Endothelial cell of umbilical vein (primary cell): Measurements from ENCODE around the gene ECE2. TPM values are rescaled to one million over a fixed set of nuclear protein-coding genes. Genes with fewer than 3 reads are reported as not detected.

Experiments used
- BruUV-seq: library from RNA; stranded (reverse); fragments of 400-500 nt; replicated peaks from 2 replicates; lab custom pipeline; 2021; lab: Mats Ljungman, UMichigan
- CTCF ChIA-PET: fragments of 300-600, 350-600 bp; sonication (Branson Sonifier 250); formaldehyde crosslinking; loops from one replicate; lab custom pipeline; 2021; ENCODE audit warnings: antibody characterized with exemption, inconsistent platforms; lab: Charles Lee
- POLR2A ChIA-PET: fragments of 300-600, 350-600 bp; sonication (Branson Sonifier 250); formaldehyde crosslinking; loops from one replicate; lab custom pipeline; 2021; ENCODE audit warnings: antibody characterized with exemption, inconsistent platforms; lab: Charles Lee
- DNase-seq: peaks from one replicate; pipeline ENCODE4 v3.0.0-alpha.2; 2011; ENCODE audit warnings: low read depth, low spot score
- FAIRE-seq: peaks from 2 replicates; lab custom pipeline; 2011; peaks lifted over from hg19 to GRCh38; lab: Jason Lieb, UNC
- H2AFZ ChIP-seq: 2 replicates; pipeline ENCODE4 v1.6.0; 2012; ENCODE audit warnings: low read depth, low read length, control low read depth, inconsistent platforms
- H3K27ac ChIP-seq: 2 replicates; pipeline ENCODE4 v1.5.1; 2011; ENCODE audit warnings: low read depth, mild to moderate bottlenecking, control low read depth, low read length, moderate library complexity; ENCODE audit not compliant: insufficient read depth
- H3K27me3 ChIP-seq, 2 experiments: 2 replicates each; pipeline versions ENCODE4 v1.6.0 to v1.6.1; 2011; ENCODE audit warnings: low read length in 2 of 2, mixed read lengths in 1 of 2; ENCODE audit not compliant: control insufficient read depth in 2 of 2, insufficient read depth in 2 of 2
- H3K36me3 ChIP-seq, 2 experiments: 2 replicates in 1 of 2; 3 replicates in 1 of 2; pipeline ENCODE4 v1.5.1; 2011; ENCODE audit warnings: low read length in 2 of 2, mild to moderate bottlenecking in 1 of 2, moderate library complexity in 1 of 2; ENCODE audit not compliant: control insufficient read depth in 2 of 2, insufficient read depth in 2 of 2; ENCODE audit errors: extremely low read depth in 1 of 2
- H3K4me1 ChIP-seq: 3 replicates; pipeline ENCODE4 v1.5.1; 2011; ENCODE audit warnings: mild to moderate bottlenecking, low read length; ENCODE audit not compliant: control insufficient read depth, insufficient read depth; ENCODE audit errors: extremely low read depth
- H3K4me2 ChIP-seq: 2 replicates; pipeline ENCODE4 v1.6.1; 2011; ENCODE audit warnings: low read length, control low read depth, mixed read lengths; ENCODE audit not compliant: insufficient read depth
- H3K4me3 ChIP-seq, 3 experiments: fragments of 200-600 bp in 1 of 3; sonication (generic), shearing (Covaris generic) in 1 of 3; replicated peaks in 1 of 3; 2 replicates each; pipeline ENCODE4 v1.5.1; 2011 to 2016; ENCODE audit warnings: control low read depth in 3 of 3, low read length in 3 of 3, mild to moderate bottlenecking in 2 of 3, inconsistent platforms in 1 of 3, low read depth in 1 of 3, moderate library complexity in 1 of 3; ENCODE audit not compliant: insufficient read depth in 1 of 3
- H3K79me2 ChIP-seq: 2 replicates; pipeline ENCODE4 v1.6.0; 2012; ENCODE audit warnings: low read length, inconsistent platforms; ENCODE audit not compliant: control insufficient read depth, insufficient read depth
- H3K9ac ChIP-seq: replicated peaks from 2 replicates; pipeline ENCODE3; 2011; ENCODE audit warnings: low read length, control low read depth; ENCODE audit not compliant: insufficient read depth; ENCODE audit errors: extremely low read depth
- H3K9me1 ChIP-seq: replicated peaks from 3 replicates; pipeline ENCODE4 v1.6.0; 2011; ENCODE audit warnings: mild to moderate bottlenecking, low read length; ENCODE audit not compliant: control insufficient read depth, insufficient read depth; ENCODE audit errors: extremely low read depth
- H3K9me3 ChIP-seq: replicated peaks from 2 replicates; pipeline ENCODE4 v1.5.1; 2012; ENCODE audit warnings: low read length, inconsistent platforms; ENCODE audit not compliant: control insufficient read depth, insufficient read depth
- H4K20me1 ChIP-seq: replicated peaks from 2 replicates; pipeline ENCODE3; 2011; ENCODE audit warnings: mild to moderate bottlenecking, low read length; ENCODE audit not compliant: control insufficient read depth, insufficient read depth; ENCODE audit errors: extremely low read depth
- EZH2 ChIP-seq: IDR thresholded peaks from 2 replicates; pipeline ENCODE4 v1.6.1; 2012; ENCODE audit warnings: borderline replicate concordance, low read depth, mild to moderate bottlenecking, moderate library complexity, low read length, inconsistent platforms; ENCODE audit not compliant: severe bottlenecking
- FOS ChIP-seq: IDR thresholded peaks from 2 replicates; pipeline ENCODE4 v1.6.1; 2011; ENCODE audit warnings: mild to moderate bottlenecking, low read length, moderate library complexity, borderline replicate concordance; ENCODE audit not compliant: insufficient read depth
- GATA2 ChIP-seq: IDR thresholded peaks from 2 replicates; pipeline ENCODE4 v1.7.0; 2011; ENCODE audit warnings: low read depth, mild to moderate bottlenecking, moderate library complexity, mixed read lengths, low read length; ENCODE audit not compliant: insufficient read length, insufficient read depth
- JUN ChIP-seq: IDR thresholded peaks from 2 replicates; pipeline ENCODE4 v1.6.1; 2011; ENCODE audit warnings: borderline replicate concordance, low read depth; ENCODE audit not compliant: insufficient read length, insufficient read depth
- MYC ChIP-seq: IDR thresholded peaks from one replicate; pipeline ENCODE4 v1.6.1; 2011; ENCODE audit warnings: mild to moderate bottlenecking, low read depth, low read length
- POLR2A ChIP-seq: IDR thresholded peaks from 2 replicates; pipeline ENCODE4 v1.6.1; 2012; ENCODE audit warnings: low read depth, mild to moderate bottlenecking, control low read depth, low read length
- POLR2AphosphoS5 ChIP-seq: IDR thresholded peaks from 2 replicates; pipeline ENCODE4 v1.6.1; 2012; ENCODE audit warnings: low read depth, mild to moderate bottlenecking, control low read depth, low read length, moderate library complexity; ENCODE audit not compliant: insufficient read depth
- dilution Hi-C: fragments of 300-500 bp; cut with MboI; formaldehyde crosslinking; loops from one replicate; pipeline ENCODE4 v1.15.0; 2019; ENCODE audit warnings: low sequenced_read_pairs; ENCODE audit not compliant: extremely low pct_ligation_motif_present
- intact Hi-C: fragments of 100-400 bp; cut with micrococcal nuclease; formaldehyde crosslinking; loops from one replicate; pipeline ENCODE4 v1.10.0; 2022
- polyA plus RNA-seq, 4 experiments: library from polyadenylated mRNA; depleted of rRNA in 3 of 4; stranded (reverse) in 3 of 4; unstranded in 1 of 4; fragments of >200 nt; gene quantifications; 2 replicates each; pipeline versions ENCODE4 v1.2.1 to v1.2.3, GENCODE V29; 2011 to 2012; ENCODE audit warnings: missing spikeins in 1 of 4
- total RNA-seq: library from RNA; stranded (reverse); gene quantifications from 2 replicates; pipeline ENCODE4 v1.2.3, GENCODE V29; 2021
- TF ChIP-seq, protein P1 (sequence below): IDR thresholded peaks from 2 replicates; pipeline ENCODE4 v1.6.1; 2011; ENCODE audit not compliant: insufficient read depth, insufficient read length
- TF ChIP-seq, protein P2 (sequence below), 2 donors: IDR thresholded peaks; 1 replicate in 1 of 2; 2 replicates in 1 of 2; pipeline ENCODE4 v1.5.1; 2011; ENCODE audit warnings: low read length in 2 of 2, mild to moderate bottlenecking in 2 of 2, moderate library complexity in 2 of 2, control low read depth in 1 of 2, inconsistent platforms in 1 of 2, low read depth in 1 of 2; ENCODE audit not compliant: insufficient read depth in 1 of 2; ENCODE audit errors: extremely low read depth in 1 of 2

ECE2 gene
- total and polyA plus RNA-seq, 2 donors (not counting 3 experiments of a cell fraction or from before 2014, with no cell fraction given): not detected

GRCh38 chr3:184238246-184238818 is 37.5 kb upstream of the ECE2 start:
- intact Hi-C loops (no loop called here), dilution Hi-C loops (no loop called here)
- peaks cover 0 to 7% of the 10 kb centered on the region in 2 experiments for H3K36me3 ChIP-seq
- CTCF ChIA-PET: interaction anchor here (1.3 to 8.1 kb wide), 3 partner anchors 11 to 341 kb away, joined by 5 to 98 read pairs (median 54); partner anchors contain the start of gene VWA5B2
- no peak overlapping the region for H3K9ac ChIP-seq
- no peaks in the 10 kb centered on the region for H3K9me1 ChIP-seq
- BruUV-seq: no TSS peak
- no peak overlapping the region for H2AFZ ChIP-seq
- H3K4me3 ChIP-seq: no peak overlapping the region
- FAIRE-seq (no peak), DNase-seq (no peak)
- no peaks in the 10 kb centered on the region for H4K20me1 ChIP-seq
- TF ChIP-seq, protein P1, sequence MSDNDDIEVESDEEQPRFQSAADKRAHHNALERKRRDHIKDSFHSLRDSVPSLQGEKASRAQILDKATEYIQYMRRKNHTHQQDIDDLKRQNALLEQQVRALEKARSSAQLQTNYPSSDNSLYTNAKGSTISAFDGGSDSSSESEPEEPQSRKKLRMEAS: no peak
- no peak for TF ChIP-seq MYC
- no peak for TF ChIP-seq FOS
- H3K9me3 ChIP-seq: no peaks in the 10 kb centered on the region
- H3K4me2 ChIP-seq: no peak overlapping the region
- POLR2A ChIA-PET: no interaction called here
- no peaks in the 10 kb centered on the region for H3K27me3 ChIP-seq
- no peaks in the 10 kb centered on the region for H3K79me2 ChIP-seq
- no peaks in the 10 kb centered on the region for H3K4me1 ChIP-seq
- H3K27ac ChIP-seq: no peak overlapping the region

GRCh38 chr3:184239221-184239620 is 36.6 kb upstream of the ECE2 start:
- TF ChIP-seq MYC: no peak
- no peak for TF ChIP-seq POLR2A
- TF ChIP-seq, protein P2, sequence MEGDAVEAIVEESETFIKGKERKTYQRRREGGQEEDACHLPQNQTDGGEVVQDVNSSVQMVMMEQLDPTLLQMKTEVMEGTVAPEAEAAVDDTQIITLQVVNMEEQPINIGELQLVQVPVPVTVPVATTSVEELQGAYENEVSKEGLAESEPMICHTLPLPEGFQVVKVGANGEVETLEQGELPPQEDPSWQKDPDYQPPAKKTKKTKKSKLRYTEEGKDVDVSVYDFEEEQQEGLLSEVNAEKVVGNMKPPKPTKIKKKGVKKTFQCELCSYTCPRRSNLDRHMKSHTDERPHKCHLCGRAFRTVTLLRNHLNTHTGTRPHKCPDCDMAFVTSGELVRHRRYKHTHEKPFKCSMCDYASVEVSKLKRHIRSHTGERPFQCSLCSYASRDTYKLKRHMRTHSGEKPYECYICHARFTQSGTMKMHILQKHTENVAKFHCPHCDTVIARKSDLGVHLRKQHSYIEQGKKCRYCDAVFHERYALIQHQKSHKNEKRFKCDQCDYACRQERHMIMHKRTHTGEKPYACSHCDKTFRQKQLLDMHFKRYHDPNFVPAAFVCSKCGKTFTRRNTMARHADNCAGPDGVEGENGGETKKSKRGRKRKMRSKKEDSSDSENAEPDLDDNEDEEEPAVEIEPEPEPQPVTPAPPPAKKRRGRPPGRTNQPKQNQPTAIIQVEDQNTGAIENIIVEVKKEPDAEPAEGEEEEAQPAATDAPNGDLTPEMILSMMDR (IDR thresholded peaks at IDR 0.05; ENCODE audit: extremely low read depth in 1 of 2, insufficient read depth in 1 of 2, low read depth in 1 of 2, low read length in 2 of 2): no peak
- no peak for TF ChIP-seq POLR2AphosphoS5
- no peak for TF ChIP-seq JUN
- no peak for TF ChIP-seq FOS
- TF ChIP-seq, protein P1: no peak
- TF ChIP-seq EZH2: no peak
- no peak for TF ChIP-seq GATA2
- intact Hi-C loops: no loop called here
- no TSS peak for BruUV-seq

More at GRCh38 chr3:184239221-184239620, 36.6 kb upstream of the ECE2 start:
- DNase-seq (no peak), FAIRE-seq (no peak)
- Histone ChIP-seq H3K9ac (no peak overlapping the region), H3K9me3 (no peaks in the 10 kb centered on the region), H3K27ac (no peak overlapping the region), H3K36me3 (peaks cover 0 to 15% of the 10 kb centered on the region in 2 experiments), H3K9me1 (no peaks in the 10 kb centered on the region), H3K4me3 (no peak overlapping the region), H3K4me2 (no peak overlapping the region), H2AFZ (no peak overlapping the region), H3K79me2 (no peaks in the 10 kb centered on the region), H4K20me1 (no peaks in the 10 kb centered on the region), H3K27me3 (no peaks in the 10 kb centered on the region), H3K4me1 (no peaks in the 10 kb centered on the region)
- dilution Hi-C loops: no loop called here
- CTCF ChIA-PET: interaction anchor here (2.6 to 8.1 kb wide), 4 partner anchors 12 to 342 kb away, joined by 5 to 98 read pairs (median 35); partner anchors contain the start of genes CAMK2N2 and VWA5B2
- POLR2A ChIA-PET: interaction anchor here (0.6 kb wide), 1 partner anchor 1251 kb away, joined by 7 read pairs; no protein-coding TSS in a partner anchor
